GM21367 (cell line): Measurements from ENCODE around the gene CADM2.
"Not testable (repeated sequence)": the region's sequence is repeated elsewhere in the genome, so short reads cannot be mapped to it uniquely, and the experiment has no call there.

ENCODE experiments used
- ATAC-seq: cut with Tn5 transposase; IDR thresholded peaks from one replicate; pipeline ENCODE4 v1.9.1; 2021; ENCODE audit not compliant: unreplicated experiment

Gene CADM2

GRCh38 chr3:85881833-85882393 lies 923.1 kb downstream of the CADM2 start:
- no peak for ATAC-seq

GRCh38 chr3:85890043-85890555 lies 931.3 kb downstream of the CADM2 start:
- ATAC-seq, result no peak

DNA sequence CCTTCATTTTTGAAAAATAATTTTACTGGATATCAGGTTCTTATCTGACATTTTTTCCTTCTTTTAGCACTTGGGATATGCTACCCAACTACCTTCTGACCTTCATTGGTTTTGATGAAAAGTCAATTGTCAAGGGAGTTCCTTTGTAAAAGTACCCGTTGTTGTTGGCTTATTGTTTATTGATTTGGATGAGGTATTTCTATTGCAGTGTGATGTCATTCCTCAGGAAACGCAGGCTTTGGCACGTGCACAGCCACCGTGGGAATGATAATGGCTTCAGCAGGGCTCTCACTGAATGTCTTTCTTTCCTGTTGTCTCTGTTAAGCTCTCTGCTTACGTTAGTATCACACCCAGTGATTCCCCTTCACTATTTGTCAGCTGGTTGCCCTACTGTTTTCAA lies 944.6 kb downstream of the CADM2 start:
- no peak for ATAC-seq

- no peak for ATAC-seq
Observed at GRCh38 chr3:85912980-85913379, 954.2 kb downstream of the CADM2 start.

DNA sequence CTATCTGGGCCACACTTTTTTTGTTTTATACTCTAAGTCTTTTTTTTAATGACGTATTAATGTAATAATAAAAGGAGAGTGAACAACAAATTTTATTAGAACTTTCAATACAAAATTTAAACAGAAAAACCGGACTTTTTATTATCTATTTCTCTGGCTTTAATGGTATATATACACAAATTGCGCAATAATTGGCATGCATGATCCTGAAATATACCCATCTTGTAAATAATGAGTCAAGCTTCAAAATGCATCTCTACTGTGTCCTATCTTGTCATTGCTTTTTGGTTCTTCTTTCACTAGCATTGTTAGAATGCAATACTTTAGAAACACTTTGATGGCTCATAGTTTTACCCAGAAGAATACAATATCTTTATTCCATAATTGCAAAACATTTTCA lies 963.6 kb downstream of the CADM2 start:
- no peak for ATAC-seq

- ATAC-seq, result no peak
Observed at GRCh38 chr3:85930718-85931117, 971.9 kb downstream of the CADM2 start.

DNA sequence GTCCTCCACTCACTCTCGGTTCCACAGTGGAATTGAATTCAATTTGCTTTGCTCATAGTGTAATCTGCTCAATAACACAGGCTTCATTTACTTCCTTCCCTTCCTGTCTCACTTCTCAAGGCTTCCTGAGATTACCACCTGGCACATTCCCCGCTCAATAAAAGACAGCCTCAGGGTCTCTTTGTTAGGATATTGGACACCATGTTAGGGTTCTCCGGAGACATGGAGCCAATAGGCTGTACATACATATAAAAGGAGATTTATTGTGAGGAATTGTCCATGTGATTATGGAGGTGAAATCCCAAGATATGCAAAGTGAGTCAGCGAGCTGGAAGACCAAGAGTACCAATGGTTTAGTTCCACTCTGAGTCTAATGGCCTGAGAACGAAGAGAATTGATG lies 974.5 kb downstream of the CADM2 start:
- no peak for ATAC-seq

DNA sequence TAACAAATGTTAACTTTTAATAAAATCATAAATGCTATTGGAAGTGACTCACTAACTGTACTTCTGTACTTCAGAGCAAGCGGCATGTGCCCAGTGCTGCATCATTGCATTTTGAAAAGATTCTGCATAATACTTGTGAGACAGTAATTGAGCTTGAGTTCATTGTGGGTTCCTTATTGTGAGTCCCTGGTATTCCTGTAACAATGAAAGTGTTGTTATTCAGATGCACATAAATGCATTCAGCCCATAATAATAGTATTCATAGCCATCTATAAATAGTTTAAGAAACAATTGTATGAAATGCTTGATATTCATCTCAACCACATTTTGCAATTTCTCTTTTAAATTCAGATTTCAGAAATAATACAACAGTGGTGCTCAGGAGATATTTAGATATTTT lies 976.4 kb downstream of the CADM2 start:
- ATAC-seq, result no peak

GRCh38 chr3:85939074-85939482 lies 980.3 kb downstream of the CADM2 start:
- no peak for ATAC-seq

DNA sequence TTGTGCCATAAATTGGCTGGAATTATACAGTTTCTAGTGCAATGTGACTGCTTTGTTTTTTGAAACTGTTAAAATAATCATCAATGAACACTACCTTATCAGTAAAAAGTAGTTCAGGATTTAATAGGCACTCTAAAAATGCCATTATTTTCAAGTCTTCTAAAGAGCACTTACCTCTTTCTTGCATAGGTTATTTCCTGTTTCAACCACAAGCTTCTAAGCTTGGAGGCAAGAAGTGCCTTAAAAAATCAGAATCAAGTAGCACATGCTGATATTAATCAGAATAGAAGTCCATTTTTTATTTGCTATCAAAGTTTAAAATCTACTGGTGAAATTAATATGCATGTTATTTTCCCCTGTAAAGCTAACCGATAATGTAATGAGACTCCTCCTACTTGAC lies 991.6 kb downstream of the CADM2 start:
- ATAC-seq, result no peak

GRCh38 chr3:85960793-85961192 lies 1002.0 kb downstream of the CADM2 start:
- ATAC-seq, result no peak

DNA sequence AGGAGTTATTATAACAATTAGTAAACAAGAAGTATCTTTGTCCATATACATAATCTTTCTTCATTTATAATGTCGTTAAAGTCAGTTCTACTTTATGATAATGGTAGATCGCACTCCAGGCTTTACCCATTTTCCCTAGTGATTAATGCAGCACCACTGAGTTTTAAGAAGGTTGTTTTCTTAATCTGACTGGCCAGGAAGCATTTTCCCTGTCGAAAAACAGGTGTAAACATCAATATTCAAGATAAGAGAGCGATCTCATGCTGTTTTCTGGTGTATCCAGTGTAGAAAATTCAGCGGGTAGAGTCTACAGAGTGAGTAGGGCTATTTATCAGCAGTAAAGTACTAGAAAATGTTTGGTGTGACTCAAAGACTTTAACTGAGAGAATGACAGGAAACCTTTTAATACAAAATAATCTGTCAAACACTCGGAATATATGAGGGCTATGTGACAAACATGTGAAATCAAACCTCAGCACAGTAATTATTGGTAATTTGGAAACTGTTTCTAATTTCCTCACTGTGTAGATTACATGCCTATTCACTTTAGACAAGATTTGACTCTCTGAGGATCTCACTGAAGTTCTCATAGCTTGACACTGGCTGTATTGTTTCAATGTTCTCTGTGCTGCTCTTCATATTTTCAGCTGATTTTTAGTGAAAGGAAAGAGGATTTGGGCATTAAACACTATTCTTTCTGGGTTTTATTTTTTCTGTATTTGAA lies 1019.0 kb downstream of the CADM2 start:
- ATAC-seq, result no peak

- ATAC-seq, result no peak
Observed at GRCh38 chr3:85979034-85979433, 1020.2 kb downstream of the CADM2 start.

DNA sequence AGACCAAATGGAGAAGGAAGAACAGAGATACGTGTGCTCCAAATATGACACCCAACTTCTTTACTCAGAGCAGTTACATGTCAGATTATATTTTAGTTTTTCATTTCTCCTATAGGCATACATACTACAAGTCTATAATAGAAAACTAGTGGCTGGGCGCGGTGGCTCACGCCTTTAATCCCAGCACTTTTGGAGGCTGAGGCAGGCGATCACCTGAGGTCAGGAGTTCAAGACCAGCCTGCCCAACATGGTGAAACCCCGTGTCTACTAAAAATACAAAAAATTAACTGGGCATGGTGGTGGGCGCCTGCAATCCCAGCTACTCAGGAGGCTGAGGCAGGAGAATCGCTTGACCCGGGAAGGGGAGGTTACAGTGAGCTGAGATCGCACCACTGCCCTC lies 1030.8 kb downstream of the CADM2 start:
- not testable (repeated sequence) for ATAC-seq

DNA sequence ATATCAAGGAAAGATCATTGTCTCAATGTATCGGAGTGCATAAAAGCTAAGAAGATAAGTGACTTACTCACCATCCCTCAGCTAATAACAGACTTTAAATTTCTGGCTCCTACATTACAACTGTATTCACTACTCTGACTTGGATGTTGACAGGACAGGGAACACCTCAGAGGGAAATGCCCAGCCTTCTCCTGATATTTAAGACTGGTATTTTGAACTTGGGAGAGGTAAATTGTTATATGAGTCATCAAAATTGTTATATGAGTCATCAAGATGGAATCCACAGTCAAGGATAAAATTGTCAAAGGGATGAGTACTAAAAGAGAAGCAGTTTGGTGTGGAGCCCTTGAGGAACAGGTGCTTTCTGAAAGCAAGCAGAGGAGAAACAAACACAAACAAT lies 1070.8 kb downstream of the CADM2 start:
- ATAC-seq, result no peak

DNA sequence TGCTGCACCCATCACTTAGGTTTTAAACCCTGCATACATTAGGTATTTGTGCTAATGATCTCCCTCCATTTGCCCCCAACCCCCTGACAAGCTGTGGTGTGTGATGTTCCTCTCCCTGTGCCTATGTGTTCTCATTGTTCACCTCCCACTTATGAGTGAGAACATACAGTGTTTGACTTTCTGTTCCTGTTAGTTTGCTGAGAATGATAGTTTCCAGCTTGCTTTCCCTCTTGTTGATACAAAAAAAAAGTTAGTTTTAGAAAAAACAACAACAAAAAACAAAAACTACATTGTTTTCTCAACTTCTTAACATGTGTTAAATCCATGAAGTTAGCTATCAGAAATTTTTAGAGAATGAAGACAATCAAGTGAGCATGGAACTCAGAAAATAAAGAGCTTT lies 1079.1 kb downstream of the CADM2 start:
- no peak for ATAC-seq

GRCh38 chr3:86046436-86047136 lies 1087.8 kb downstream of the CADM2 start:
- no peak for ATAC-seq

GRCh38 chr3:86047161-86047560 lies 1088.4 kb downstream of the CADM2 start:
- no peak for ATAC-seq

DNA sequence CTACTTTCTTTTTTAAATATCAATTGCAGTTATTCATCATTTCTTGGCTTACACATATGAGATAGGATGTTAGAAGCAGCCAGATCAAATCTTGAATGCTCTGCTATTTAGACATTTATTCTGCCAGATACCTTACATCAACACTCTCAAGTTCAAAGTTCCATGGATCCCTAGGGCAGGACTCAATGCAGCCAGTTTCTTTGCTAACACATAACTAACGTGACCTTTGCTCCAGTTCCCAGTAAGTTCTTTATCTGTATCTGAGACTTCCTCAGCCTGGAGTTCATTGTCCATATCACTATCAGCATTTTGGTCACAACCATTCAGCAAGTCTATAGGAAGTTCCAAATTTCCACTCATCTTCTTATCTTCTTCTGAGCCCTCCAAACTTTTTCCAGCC lies 1092.3 kb downstream of the CADM2 start:
- no peak for ATAC-seq

DNA sequence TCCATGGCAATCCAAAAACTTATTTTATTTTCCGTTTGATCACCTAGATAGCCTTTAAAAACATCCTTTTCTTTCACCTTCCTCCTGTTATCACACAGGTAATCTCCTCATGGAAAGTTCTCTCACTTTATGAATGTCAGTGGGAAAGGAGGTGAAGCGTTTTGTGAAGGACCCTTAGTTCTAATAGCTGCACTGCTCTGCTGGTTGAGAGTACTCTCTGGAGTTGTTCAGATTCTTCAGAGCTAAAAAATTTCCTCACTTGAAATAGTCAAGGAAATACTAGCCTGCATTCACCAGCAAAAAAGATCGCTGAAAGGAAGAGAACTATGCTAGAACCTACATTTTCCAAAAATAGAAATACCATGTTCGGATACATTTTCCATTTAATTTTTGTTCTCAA lies 1097.2 kb downstream of the CADM2 start:
- ATAC-seq, result no peak

GRCh38 chr3:86056962-86057361 lies 1098.2 kb downstream of the CADM2 start:
- no peak for ATAC-seq

GRCh38 chr3:86073799-86074198 lies 1115.0 kb downstream of the CADM2 start:
- ATAC-seq, result no peak
